Tibial artery (tissue), 4 donors: ENCODE results near the gene SLC26A6.

Experiments
- DNase-seq, 2 donors: peaks; one replicate each; pipeline ENCODE4 v3.0.0-alpha.2; 2019
- H3K27ac ChIP-seq, 2 donors: fragments of 200-600 bp; sonication (generic) in 1 of 2; 1 replicate in 1 of 2; 2 replicates in 1 of 2; pipeline ENCODE4 v1.5.1; 2018 to 2019; ENCODE audit warnings: mild to moderate bottlenecking in 1 of 2
- H3K27me3 ChIP-seq, 2 donors: fragments of 200-600 bp; sonication (generic) in 1 of 2; one replicate each; pipeline versions ENCODE4 v1.5.1 to v1.6.0; 2016 to 2019
- H3K36me3 ChIP-seq, 3 donors: fragments of 200-600 bp; sonication (generic) in 2 of 3; one replicate each; pipeline ENCODE4 v1.5.1; 2016 to 2019; ENCODE audit warnings: mild to moderate bottlenecking in 2 of 3
- H3K4me1 ChIP-seq, 4 donors: fragments of 200-600 bp; sonication (generic) in 2 of 4; 1 replicate in 3 of 4; 2 replicates in 1 of 4; pipeline ENCODE4 v1.5.1; 2016 to 2019
- H3K4me3 ChIP-seq, 2 donors: fragments of 200-600 bp; sonication (generic) in 1 of 2; 1 replicate in 1 of 2; 2 replicates in 1 of 2; pipeline ENCODE4 v1.5.1; 2018 to 2019; ENCODE audit warnings: mild to moderate bottlenecking in 2 of 2
- H3K9me3 ChIP-seq, 3 donors: fragments of 200-600 bp; sonication (generic) in 1 of 3; one replicate each; pipeline ENCODE4 v1.5.1; 2016 to 2019
- intact Hi-C: fragments of 100-400 bp; cut with DNase I; formaldehyde crosslinking; loops from one replicate; pipeline ENCODE4 v1.15.0; 2023; ENCODE audit warnings: low total_unique reads
- TF ChIP-seq, protein P1 (sequence below), 2 experiments: fragments of 200-600 bp in 1 of 2; fragments of 450-650 bp in 1 of 2; IDR thresholded peaks; one replicate each; pipeline ENCODE4 v1.5.1; 2017 to 2019; ENCODE audit warnings: antibody characterized with exemption in 2 of 2, mild to moderate bottlenecking in 1 of 2, moderate library complexity in 1 of 2

SLC26A6 gene

DNA sequence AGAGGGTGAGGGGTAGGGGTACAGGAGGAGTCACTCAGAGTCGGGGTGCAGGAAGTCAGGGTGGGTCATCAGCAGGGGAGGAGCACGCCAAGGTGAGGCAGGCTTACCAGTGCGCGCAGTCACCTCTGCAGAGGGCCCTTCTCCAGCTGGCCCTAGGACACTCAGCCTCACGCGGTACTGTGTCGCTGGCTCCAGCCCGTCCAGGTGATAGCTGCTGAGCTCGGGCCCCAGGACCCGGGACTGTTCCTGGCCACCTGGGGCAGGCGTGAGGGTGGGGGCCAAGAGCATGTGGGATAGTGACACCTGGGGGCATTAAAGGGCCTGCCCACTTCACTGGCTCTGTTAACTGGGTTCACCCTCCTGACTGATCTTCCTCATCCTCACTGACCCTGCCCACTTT, 47.6 kb downstream of the SLC26A6 start:
- Histone ChIP-seq H3K27ac (no peak overlapping the region), H3K36me3 (peaks cover 0 to 66% (median 5%) of the 10 kb centered on the region in 3 donors), H3K9me3 (no peaks in the 10 kb centered on the region), H3K4me3 (no peak overlapping the region), H3K27me3 (no peaks in the 10 kb centered on the region), H3K4me1 (no peaks in the 10 kb centered on the region)
- TF ChIP-seq, protein P1, sequence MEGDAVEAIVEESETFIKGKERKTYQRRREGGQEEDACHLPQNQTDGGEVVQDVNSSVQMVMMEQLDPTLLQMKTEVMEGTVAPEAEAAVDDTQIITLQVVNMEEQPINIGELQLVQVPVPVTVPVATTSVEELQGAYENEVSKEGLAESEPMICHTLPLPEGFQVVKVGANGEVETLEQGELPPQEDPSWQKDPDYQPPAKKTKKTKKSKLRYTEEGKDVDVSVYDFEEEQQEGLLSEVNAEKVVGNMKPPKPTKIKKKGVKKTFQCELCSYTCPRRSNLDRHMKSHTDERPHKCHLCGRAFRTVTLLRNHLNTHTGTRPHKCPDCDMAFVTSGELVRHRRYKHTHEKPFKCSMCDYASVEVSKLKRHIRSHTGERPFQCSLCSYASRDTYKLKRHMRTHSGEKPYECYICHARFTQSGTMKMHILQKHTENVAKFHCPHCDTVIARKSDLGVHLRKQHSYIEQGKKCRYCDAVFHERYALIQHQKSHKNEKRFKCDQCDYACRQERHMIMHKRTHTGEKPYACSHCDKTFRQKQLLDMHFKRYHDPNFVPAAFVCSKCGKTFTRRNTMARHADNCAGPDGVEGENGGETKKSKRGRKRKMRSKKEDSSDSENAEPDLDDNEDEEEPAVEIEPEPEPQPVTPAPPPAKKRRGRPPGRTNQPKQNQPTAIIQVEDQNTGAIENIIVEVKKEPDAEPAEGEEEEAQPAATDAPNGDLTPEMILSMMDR (IDR thresholded peaks at IDR 0.05) = no peak
- intact Hi-C loops = no loop called here
- no peak for DNase-seq

DNA sequence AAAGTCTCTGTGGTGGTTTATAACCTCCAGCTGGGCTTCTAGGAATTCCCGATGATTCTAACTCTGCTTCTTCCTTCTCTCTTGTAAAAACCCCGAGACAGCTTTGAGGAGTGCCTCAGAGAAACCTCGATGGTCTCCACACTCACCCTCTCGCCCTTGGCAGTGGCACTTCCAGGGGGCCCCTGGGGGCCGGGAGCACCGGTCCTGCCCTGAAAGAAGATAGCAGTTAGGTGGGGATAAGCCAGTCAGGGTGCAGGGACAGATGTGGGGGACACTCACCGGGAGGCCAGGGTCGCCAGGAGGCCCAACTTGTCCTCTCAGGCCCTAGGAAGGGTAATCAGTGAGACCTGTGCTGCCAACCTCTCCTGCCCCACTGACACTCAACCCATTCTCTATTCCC, 49.9 kb downstream of the SLC26A6 start:
- TF ChIP-seq, protein P1 (IDR thresholded peaks at IDR 0.05) = no peak
- no peaks in the 10 kb centered on the region for H3K27me3 ChIP-seq
- DNase-seq = no peak
- H3K4me3 ChIP-seq = no peak overlapping the region
- intact Hi-C loops = no loop called here
- H3K9me3 ChIP-seq = no peaks in the 10 kb centered on the region
- peaks cover 0 to 74% (median 5%) of the 10 kb centered on the region in 3 donors for H3K36me3 ChIP-seq
- H3K27ac ChIP-seq = no peak overlapping the region
- H3K4me1 ChIP-seq = no peaks in the 10 kb centered on the region

DNA sequence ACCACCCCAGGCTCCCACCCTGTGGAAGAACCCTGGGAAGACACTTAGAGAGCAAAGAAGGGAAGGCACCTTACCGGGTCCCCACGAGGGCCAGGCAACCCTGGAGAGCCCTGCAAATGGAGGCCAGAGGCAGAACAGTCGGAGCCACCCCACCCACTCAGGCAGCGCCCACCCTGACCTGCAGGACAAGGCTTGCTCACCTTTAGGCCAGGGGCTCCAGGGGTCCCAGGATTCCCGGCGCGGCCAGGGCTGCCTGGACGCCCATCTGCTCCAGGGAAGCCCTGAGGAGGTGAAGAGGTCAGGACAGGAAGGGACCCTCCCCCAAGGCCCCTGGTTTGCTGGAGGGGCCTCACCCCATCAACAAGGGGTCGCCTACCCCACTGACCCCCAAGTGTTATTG, 50.4 kb downstream of the SLC26A6 start:
- intact Hi-C loops = no loop called here
- peaks cover 0 to 72% (median 5%) of the 10 kb centered on the region in 3 donors for H3K36me3 ChIP-seq
- no peaks in the 10 kb centered on the region for H3K9me3 ChIP-seq
- DNase-seq = no peak
- H3K27ac ChIP-seq = no peak overlapping the region
- no peaks in the 10 kb centered on the region for H3K27me3 ChIP-seq
- no peak overlapping the region for H3K4me3 ChIP-seq
- TF ChIP-seq, protein P1 (IDR thresholded peaks at IDR 0.05) = no peak
- no peaks in the 10 kb centered on the region for H3K4me1 ChIP-seq

DNA sequence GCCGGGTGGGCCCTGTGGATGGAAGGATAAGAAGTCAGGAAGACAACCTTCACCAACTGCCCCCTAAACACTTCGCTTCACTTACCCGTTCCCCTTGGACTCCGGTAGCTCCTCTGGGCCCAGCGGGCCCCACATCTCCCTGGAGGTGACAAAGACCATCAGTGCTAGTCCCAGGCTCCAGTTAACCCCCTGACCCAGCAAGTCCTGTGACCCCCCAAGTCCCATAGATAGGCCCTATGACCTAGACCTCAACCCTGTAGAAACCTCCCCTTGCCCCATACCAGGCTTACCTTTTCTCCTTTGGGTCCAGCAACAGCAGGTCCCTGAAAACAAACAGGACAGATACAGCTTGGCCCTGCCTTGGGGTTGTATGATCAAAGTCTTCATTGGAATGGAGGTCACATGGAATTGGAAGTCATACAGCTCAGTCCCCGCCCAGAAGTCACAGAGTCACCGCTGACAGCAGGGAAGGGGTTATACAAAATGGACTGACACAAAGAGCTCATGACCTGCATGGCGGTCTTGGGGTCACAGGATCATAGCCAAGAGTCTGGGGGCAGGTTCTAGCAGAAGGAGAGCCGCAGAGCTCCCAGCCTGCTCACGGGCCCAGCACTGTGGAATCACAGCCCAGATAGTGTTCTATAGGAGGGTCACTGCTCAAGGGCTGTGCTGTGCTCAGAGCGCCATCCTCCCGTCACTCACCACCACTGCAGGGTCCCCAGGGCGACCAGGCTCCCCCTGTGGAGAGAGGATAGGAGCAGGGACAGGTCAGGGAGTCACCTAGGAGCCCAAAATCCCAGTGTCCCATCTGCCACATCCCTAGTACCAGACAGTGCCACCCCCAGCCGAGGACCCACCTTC, 53.4 kb downstream of the SLC26A6 start:
- TF ChIP-seq, protein P1 (IDR thresholded peaks at IDR 0.05) = no peak
- Histone ChIP-seq H3K36me3 (peaks cover 0 to 89% (median 5%) of the 10 kb centered on the region in 3 donors), H3K4me3 (no peak overlapping the region), H3K9me3 (no peaks in the 10 kb centered on the region), H3K27ac (no peak overlapping the region), H3K4me1 (no peaks in the 10 kb centered on the region), H3K27me3 (no peaks in the 10 kb centered on the region)
- no peak for DNase-seq
- intact Hi-C loops = no loop called here

DNA sequence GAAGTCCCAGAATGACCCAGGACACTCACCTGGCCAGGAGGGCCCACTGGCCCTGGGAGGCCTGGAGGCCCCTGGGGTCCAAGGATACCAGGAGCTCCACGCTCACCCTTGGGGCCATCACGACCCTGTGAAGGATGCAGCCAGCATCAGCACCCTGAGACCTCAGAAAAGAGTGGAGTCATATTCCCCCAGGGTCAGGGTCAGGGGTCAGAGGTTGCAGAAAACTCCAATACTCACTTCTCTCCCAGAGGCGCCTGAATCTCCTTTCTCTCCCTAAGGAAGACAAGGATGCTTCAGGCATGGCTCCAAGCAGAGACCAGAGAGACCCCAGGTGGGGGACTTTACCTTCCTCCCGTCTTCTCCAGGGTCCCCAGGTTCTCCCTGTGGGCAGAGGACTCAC, 58.6 kb downstream of the SLC26A6 start:
- TF ChIP-seq, protein P1 (IDR thresholded peaks at IDR 0.05) = no peak
- Histone ChIP-seq H3K27ac (no peak overlapping the region), H3K27me3 (no peaks in the 10 kb centered on the region), H3K9me3 (no peaks in the 10 kb centered on the region), H3K36me3 (peaks cover 0 to 72% (median 0%) of the 10 kb centered on the region in 3 donors), H3K4me1 (no peaks in the 10 kb centered on the region), H3K4me3 (no peak overlapping the region)
- DNase-seq = no peak
- intact Hi-C loops = no loop called here
